Neutrophil (primary cell): ENCODE results near the gene HDGFL3.
A peak's percentile ranks its signal among the peaks of the same experiment; 100 is the strongest.

Experiments
- H3K27ac ChIP-seq: fragments of 200-600 bp; sonication (generic); 2 replicates; pipeline ENCODE4 v1.5.1; 2016; ENCODE audit warnings: mild to moderate bottlenecking, moderate library complexity
- H3K27me3 ChIP-seq: fragments of 200-600 bp; sonication (generic); 2 replicates; pipeline ENCODE4 v1.6.0; 2016; ENCODE audit warnings: mild to moderate bottlenecking
- H3K36me3 ChIP-seq: fragments of 200-600 bp; sonication (generic); 2 replicates; pipeline ENCODE4 v1.5.1; 2017
- H3K4me1 ChIP-seq, 2 experiments: fragments of 200-600 bp in 1 of 2; sonication (generic) in 1 of 2; 1 replicate in 1 of 2; 2 replicates in 1 of 2; pipeline versions ENCODE4 v1.5.1 to v1.6.1; 2013 to 2016; ENCODE audit warnings: low read depth in 1 of 2, low read length in 1 of 2, mild to moderate bottlenecking in 1 of 2, moderate library complexity in 1 of 2; ENCODE audit not compliant: control insufficient read depth in 1 of 2, insufficient read depth in 1 of 2
- H3K4me3 ChIP-seq, 2 experiments: fragments of 200-600 bp in 1 of 2; sonication (generic) in 1 of 2; 1 replicate in 1 of 2; 2 replicates in 1 of 2; pipeline ENCODE4 v1.5.1; 2013 to 2016; ENCODE audit warnings: low read depth in 1 of 2, low read length in 1 of 2, mild to moderate bottlenecking in 1 of 2, moderate library complexity in 1 of 2
- H3K9me3 ChIP-seq: fragments of 200-600 bp; sonication (generic); 2 replicates; pipeline ENCODE4 v1.5.1; 2016
- TF ChIP-seq, protein P1 (sequence below): fragments of 200-600 bp; sonication (generic); IDR thresholded peaks from 2 replicates; pipeline ENCODE4 v1.5.1; 2016; ENCODE audit warnings: antibody characterized with exemption

Gene HDGFL3

DNA sequence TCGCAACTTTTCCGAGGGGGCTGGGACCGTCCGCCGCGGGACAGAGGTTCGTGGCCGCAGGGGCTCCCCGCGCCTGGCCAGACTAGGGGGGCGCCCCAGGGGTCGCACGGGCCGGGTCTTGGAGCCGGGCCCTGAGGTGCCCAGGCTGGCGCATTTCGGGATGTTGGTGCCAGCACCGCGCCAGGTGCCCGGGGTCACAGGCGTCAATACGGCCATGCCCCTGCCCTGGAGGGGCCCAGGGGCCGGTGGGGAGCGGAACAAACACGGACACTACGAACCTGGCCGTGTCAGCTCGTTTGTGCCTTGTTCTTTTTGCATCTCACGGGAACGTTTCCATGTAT, 99.8 kb downstream of the HDGFL3 start:
- Histone ChIP-seq H3K4me1 (peaks cover 24 to 27% of the 10 kb centered on the region in 2 experiments), H3K9me3 (no peaks in the 10 kb centered on the region), H3K27me3 (no peaks in the 10 kb centered on the region), H3K36me3 (peaks cover 9% of the 10 kb centered on the region), H3K4me3 (peak overlapping the region; percentile 91 to 93), H3K27ac (peak overlapping the region; percentile 97)
- TF ChIP-seq, protein P1, sequence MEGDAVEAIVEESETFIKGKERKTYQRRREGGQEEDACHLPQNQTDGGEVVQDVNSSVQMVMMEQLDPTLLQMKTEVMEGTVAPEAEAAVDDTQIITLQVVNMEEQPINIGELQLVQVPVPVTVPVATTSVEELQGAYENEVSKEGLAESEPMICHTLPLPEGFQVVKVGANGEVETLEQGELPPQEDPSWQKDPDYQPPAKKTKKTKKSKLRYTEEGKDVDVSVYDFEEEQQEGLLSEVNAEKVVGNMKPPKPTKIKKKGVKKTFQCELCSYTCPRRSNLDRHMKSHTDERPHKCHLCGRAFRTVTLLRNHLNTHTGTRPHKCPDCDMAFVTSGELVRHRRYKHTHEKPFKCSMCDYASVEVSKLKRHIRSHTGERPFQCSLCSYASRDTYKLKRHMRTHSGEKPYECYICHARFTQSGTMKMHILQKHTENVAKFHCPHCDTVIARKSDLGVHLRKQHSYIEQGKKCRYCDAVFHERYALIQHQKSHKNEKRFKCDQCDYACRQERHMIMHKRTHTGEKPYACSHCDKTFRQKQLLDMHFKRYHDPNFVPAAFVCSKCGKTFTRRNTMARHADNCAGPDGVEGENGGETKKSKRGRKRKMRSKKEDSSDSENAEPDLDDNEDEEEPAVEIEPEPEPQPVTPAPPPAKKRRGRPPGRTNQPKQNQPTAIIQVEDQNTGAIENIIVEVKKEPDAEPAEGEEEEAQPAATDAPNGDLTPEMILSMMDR = no peak

DNA sequence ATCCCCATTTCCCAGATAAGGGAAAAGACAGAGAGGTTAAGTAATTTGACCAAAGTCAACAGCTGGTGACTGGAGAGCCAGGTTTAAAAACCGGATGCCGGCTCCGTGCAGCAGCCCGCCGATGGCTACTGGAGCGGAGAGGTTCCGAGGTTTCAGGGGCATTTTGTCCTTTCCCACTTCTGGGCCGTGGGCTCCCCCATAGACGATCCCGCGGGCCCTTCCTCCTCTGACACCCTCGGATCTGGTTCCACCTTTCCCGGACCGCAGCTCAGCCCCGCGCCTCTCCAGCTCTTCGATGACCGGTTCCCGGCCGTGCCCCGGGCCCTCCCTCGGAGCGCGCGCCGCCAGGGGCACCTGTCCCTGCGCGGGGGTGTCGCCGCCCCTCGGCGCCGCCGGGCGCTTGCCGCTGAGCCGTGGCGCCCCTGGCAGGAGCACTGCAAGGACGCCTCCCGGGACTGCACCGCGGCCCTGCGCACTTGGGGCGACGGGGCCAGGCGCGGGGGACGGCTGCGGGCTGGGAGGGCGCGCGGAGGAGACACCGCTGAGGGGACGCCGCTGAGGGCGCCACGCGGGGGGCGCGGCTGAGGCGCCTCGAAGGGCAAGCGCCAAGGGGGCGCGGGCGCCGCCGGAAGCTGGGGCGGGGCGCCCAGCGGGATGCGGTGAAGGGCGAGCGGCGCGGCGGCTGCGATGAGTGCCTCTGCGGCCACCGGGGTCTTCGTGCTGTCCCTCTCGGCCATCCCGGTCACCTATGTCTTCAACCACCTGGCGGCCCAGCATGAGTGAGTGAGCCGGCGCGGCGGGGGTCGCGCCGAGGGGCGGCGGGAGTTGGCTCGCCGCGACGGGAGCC, 100.4 kb downstream of the HDGFL3 start, which contains the start of gene TM6SF1:
Gene TM6SF1 (plus strand): TSS at position 652 of the 847 bp plus-strand sequence. CDS start 36 bp downstream, at position 688.
- TF ChIP-seq, protein P1 = peak; percentile 19
- peak within 1 kb of the TSS; percentile 91 to 93 for H3K4me3 ChIP-seq
- no peaks in the 10 kb centered on the region for H3K9me3 ChIP-seq
- H3K27ac ChIP-seq = peak within 1 kb of the TSS; percentile 97
- peaks cover 5% of the 10 kb centered on the region for H3K36me3 ChIP-seq
- no peaks in the 10 kb centered on the region for H3K27me3 ChIP-seq
- H3K4me1 ChIP-seq = peaks cover 24 to 27% of the 10 kb centered on the region in 2 experiments

DNA sequence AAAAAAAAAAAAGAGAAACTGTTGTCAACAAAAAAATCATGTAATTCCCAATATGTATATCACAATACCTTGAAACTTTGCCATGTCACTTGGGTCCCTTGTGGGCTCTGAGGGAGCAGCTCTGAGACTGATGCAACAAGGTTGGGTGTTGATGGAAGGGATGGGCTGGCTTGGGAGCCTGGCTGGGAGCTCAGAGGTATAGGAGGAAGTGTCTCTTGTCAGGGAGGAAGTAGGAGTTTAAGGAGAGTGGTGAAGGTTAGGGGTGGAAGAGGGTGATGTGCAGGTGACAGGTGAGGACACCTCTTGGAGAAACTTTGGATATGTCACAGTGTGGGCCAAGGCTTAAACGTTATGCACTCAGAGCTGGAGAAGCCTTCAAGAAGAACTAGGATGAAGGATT, 102.2 kb downstream of the HDGFL3 start:
- H3K9me3 ChIP-seq = no peaks in the 10 kb centered on the region
- H3K27ac ChIP-seq = no peak overlapping the region
- peaks cover 22 to 25% of the 10 kb centered on the region in 2 experiments for H3K4me1 ChIP-seq
- TF ChIP-seq, protein P1 = no peak
- no peaks in the 10 kb centered on the region for H3K27me3 ChIP-seq
- H3K36me3 ChIP-seq = no peaks in the 10 kb centered on the region
- no peak overlapping the region for H3K4me3 ChIP-seq

DNA sequence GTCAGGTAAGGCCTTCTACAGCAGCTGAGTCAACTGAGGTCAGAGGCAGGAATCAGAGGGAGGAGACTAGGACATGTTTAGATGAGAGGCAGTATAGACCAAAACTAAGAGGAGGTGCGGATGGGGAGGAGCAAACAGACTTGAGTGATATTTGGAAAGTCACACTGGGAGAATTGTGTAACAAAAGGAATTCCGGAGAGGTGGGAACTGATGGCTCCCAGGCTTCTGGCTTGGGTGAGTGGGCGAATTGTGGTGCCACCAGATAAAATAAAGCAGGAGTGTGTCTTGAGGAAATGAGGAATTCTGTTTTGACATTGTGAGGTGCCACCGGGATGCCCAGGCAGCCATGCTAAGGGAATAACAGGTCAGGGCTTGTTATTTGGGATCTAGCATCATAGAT, 103.5 kb downstream of the HDGFL3 start:
- H3K27ac ChIP-seq = no peak overlapping the region
- peaks cover 11 to 12% of the 10 kb centered on the region in 2 experiments for H3K4me1 ChIP-seq
- TF ChIP-seq, protein P1 = no peak
- H3K4me3 ChIP-seq = no peak overlapping the region
- H3K9me3 ChIP-seq = no peaks in the 10 kb centered on the region
- H3K36me3 ChIP-seq = no peaks in the 10 kb centered on the region
- H3K27me3 ChIP-seq = no peaks in the 10 kb centered on the region

DNA sequence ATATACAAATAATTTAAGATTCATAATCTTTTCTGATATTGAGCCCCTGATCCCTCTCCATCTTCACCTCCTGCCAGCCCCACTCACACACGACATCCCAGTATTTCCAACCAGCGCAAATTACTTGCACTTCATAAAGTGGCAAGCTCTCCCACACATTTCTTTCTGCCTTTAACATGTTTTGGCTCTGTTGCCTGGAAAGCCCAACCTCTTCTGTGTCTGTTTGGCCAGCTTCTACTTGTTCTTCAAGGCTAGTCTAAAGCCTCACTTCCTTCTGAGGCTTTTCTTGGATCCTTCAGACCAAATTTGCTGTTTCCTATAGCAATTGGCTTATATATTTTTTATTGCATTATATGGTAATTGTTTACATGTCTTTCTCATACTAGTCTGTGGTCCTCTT, 105.3 kb downstream of the HDGFL3 start:
- no peak overlapping the region for H3K4me3 ChIP-seq
- TF ChIP-seq, protein P1 = no peak
- H3K9me3 ChIP-seq = no peaks in the 10 kb centered on the region
- H3K4me1 ChIP-seq = peaks cover 5 to 6% of the 10 kb centered on the region in 2 experiments
- H3K27me3 ChIP-seq = peaks cover 8% of the 10 kb centered on the region
- no peaks in the 10 kb centered on the region for H3K36me3 ChIP-seq
- H3K27ac ChIP-seq = no peak overlapping the region
